Ectodermal cell (in vitro differentiated cells): ENCODE measurements around the gene TBX21.

Source experiments
- H3K27ac ChIP-seq: 2 replicates; pipeline ENCODE4 v1.7.0; 2013; ENCODE audit warnings: mild to moderate bottlenecking, low read depth, low read length; ENCODE audit not compliant: insufficient read depth, poor library complexity, severe bottlenecking
- H3K27me3 ChIP-seq: 2 replicates; pipeline ENCODE4 v1.7.0; 2013; ENCODE audit warnings: mild to moderate bottlenecking, low read length; ENCODE audit not compliant: insufficient read depth, control insufficient read depth, poor library complexity, severe bottlenecking
- H3K36me3 ChIP-seq: one replicate; pipeline ENCODE4 v1.7.0; 2013; ENCODE audit warnings: low read length; ENCODE audit not compliant: control insufficient read depth, insufficient read depth
- H3K4me1 ChIP-seq: one replicate; pipeline ENCODE4 v1.7.0; 2013; ENCODE audit warnings: low read length; ENCODE audit not compliant: control insufficient read depth, insufficient read depth
- H3K4me3 ChIP-seq: 2 replicates; pipeline ENCODE4 v1.7.0; 2013; ENCODE audit warnings: low read depth, low read length, control low read depth; ENCODE audit not compliant: insufficient read depth
- H3K9me3 ChIP-seq: 2 replicates; pipeline ENCODE4 v1.7.0; 2013; ENCODE audit warnings: mild to moderate bottlenecking, low read length, moderate library complexity; ENCODE audit not compliant: control insufficient read depth
- WGBS, 2 experiments: methylation state at CpG; one replicate each; pipeline ENCODE4 v1.1.7; 2013; ENCODE audit warnings: missing lambda C conversion rate in 2 of 2; 5-methylcytosine and 5-hydroxymethylcytosine counted together

TBX21 gene

GRCh38 chr17:47741109-47741792 lies 8.2 kb downstream of the TBX21 start:
- no peaks in the 10 kb centered on the region for H3K36me3 ChIP-seq
- H3K9me3 ChIP-seq, result no peaks in the 10 kb centered on the region
- no peaks in the 10 kb centered on the region for H3K4me1 ChIP-seq
- peaks cover 13% of the 10 kb centered on the region for H3K27me3 ChIP-seq
- 91% methylated on average over 11 of the region's 11 CpGs for WGBS, 2 experiments
- H3K4me3 ChIP-seq, result no peak overlapping the region
- no peak overlapping the region for H3K27ac ChIP-seq

DNA sequence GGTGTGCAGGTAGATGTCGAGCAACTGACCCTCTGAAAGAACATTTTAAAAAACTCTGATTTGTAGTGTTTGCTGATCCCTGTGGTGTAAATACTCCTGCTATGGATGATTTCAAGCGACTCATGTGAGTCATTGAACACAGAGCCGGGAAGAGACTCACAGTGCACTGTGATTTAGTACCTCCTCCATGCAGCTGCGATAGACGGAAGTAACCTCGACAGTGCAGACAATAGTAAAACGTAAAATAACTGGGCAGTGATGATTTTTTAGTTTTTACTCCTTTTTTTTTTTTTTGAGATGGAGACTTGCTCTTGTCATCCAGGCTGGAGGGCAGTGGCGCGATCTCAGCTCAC lies 8.7 kb downstream of the TBX21 start:
- no peak overlapping the region for H3K27ac ChIP-seq
- H3K36me3 ChIP-seq, result no peaks in the 10 kb centered on the region
- H3K27me3 ChIP-seq, result peaks cover 8% of the 10 kb centered on the region
- H3K4me1 ChIP-seq, result no peaks in the 10 kb centered on the region
- no peaks in the 10 kb centered on the region for H3K9me3 ChIP-seq
- 95% methylated on average over 9 of the region's 9 CpGs for WGBS, 2 experiments
- no peak overlapping the region for H3K4me3 ChIP-seq

DNA sequence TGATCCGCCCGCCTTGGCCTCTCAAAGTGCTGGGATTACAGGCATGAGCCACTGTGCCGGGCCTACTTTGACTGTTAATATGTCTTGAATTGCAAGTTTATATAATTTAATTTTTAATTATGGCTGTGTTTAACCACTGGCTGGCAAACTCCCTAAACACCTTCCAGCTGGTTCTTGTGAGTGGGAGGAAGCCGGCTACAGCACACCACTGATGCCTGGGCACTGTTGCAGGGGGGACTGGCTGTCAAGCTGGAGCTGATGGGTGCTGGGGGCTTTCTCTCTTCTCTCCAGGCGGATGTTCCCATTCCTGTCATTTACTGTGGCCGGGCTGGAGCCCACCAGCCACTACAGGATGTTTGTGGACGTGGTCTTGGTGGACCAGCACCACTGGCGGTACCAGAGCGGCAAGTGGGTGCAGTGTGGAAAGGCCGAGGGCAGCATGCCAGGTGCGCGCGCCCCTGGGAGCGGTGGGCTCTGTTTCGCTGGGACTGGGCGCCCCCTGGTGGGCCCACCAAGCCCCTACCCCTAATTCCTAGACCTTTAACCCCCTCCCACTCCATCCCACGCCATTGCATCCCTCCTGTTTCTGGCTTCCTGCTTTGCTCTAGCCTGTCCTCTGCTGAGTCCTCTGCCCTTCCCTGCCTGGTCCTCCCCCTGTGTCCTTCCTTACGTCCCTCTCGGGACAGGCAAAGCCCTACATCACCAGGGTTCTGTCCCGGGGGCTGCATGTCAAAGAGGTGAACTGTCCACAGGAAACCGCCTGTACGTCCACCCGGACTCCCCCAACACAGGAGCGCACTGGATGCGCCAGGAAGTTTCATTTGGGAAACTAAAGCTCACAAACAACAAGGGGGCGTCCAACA lies 9.5 kb downstream of the TBX21 start:
- Histone ChIP-seq H3K27me3 (peaks cover 4% of the 10 kb centered on the region), H3K27ac (no peak overlapping the region)
- 38 to 46% methylated on average over 25 to 26 of the region's 26 CpGs for WGBS, 2 experiments

GRCh38 chr17:47744168-47745036 lies 11.4 kb downstream of the TBX21 start:
- Histone ChIP-seq H3K27me3 (peaks cover 10% of the 10 kb centered on the region), H3K4me3 (no peak overlapping the region), H3K4me1 (no peaks in the 10 kb centered on the region), H3K9me3 (no peaks in the 10 kb centered on the region), H3K36me3 (no peaks in the 10 kb centered on the region), H3K27ac (no peak overlapping the region)
- 86 to 88% methylated on average over 22 of the region's 22 CpGs for WGBS, 2 experiments

More for the DNA sequence above, 9.5 kb downstream of the TBX21 start:
- no peak overlapping the region for H3K4me3 ChIP-seq
- H3K4me1 ChIP-seq, result no peaks in the 10 kb centered on the region
- no peaks in the 10 kb centered on the region for H3K36me3 ChIP-seq
- no peaks in the 10 kb centered on the region for H3K9me3 ChIP-seq

- Histone ChIP-seq H3K4me1 (no peaks in the 10 kb centered on the region), H3K27ac (no peak overlapping the region), H3K27me3 (peaks cover 16% of the 10 kb centered on the region), H3K36me3 (no peaks in the 10 kb centered on the region), H3K9me3 (no peaks in the 10 kb centered on the region), H3K4me3 (no peak overlapping the region)
- WGBS, 2 experiments, result 90 to 91% methylated on average over 10 of the region's 10 CpGs
These were observed 12.0 kb downstream of the TBX21 start for GRCh38 chr17:47745037-47745380.

DNA sequence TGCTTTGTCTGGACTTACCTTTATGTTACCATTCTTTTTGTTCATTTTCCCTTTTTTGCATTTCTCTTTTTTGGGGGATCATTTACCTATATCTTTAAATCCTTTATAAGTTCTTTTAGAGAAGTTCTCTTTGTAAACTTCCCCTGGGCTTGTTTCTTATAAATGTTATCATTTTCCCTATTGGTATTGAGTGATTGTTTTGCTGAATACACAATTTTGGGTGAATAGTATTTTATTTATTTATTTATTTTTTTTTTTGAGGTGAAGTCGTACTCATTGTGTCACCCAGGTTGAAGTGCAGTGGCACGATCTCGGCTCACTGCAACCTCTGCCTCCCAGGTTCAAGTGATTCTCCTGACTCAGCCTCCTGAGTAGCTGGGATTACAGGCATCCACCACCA lies 18.4 kb downstream of the TBX21 start:
- no peak overlapping the region for H3K27ac ChIP-seq
- no peaks in the 10 kb centered on the region for H3K4me1 ChIP-seq
- peaks cover 19% of the 10 kb centered on the region for H3K27me3 ChIP-seq
- H3K4me3 ChIP-seq, result no peak overlapping the region
- no peaks in the 10 kb centered on the region for H3K9me3 ChIP-seq
- 92 to 98% methylated on average over 3 of the region's 3 CpGs for WGBS, 2 experiments
- no peaks in the 10 kb centered on the region for H3K36me3 ChIP-seq

DNA sequence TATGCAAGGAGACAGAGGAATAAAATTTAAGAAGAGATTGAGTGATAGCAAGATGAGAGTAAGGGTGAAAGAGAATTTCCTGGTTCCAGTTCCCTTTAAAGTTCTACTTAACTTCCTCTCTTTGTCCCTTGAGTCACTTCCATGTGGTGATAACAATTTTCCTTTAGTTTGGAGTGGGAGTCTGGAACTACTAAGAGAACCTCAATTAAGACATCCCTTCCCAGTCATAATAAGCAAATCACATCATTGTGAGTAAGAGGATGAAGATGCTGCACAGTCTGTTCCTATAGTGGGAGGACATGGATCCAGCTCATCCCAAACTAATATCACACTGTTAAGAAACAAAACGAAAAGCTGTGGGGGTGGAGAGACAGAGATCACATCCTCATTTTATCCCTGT lies 24.4 kb downstream of the TBX21 start:
- Histone ChIP-seq H3K27me3 (peaks cover 21% of the 10 kb centered on the region), H3K4me3 (no peak overlapping the region), H3K36me3 (no peaks in the 10 kb centered on the region), H3K4me1 (no peaks in the 10 kb centered on the region), H3K27ac (no peak overlapping the region), H3K9me3 (no peaks in the 10 kb centered on the region)
- 44 to 46% methylated on average over 1 of the region's 1 CpG for WGBS, 2 experiments

DNA sequence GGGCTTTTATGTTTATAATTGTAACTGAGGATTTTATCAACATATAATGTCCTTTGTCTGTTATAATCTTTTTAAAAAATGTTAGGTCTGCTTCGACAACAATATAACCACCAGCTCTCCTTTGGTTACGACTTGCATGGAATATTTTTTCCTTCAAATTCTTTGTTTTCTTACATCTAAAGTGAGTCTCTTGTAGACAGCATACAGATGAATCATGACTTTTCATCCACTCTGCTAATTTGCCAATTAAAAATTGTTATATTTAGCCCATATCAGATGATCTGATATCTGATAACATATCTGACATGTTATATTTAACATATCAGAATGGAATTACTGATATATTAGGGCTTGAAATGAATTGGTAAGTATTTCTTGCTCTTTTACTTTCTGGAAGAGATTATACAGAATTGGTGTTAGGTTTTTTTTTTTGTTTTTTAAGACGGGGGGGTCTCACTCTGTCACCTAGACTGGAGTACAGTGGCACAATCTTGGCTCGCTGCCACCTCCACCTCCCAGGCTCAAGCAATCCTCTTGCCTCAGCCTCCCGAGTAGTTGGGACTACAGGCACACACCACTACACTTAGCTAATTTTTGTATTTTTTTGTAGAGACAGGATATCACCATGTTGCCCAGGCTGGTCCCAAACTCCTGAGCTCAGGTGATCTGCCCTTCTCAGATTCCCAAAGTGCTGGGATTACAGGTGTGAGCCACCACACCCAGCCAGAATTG lies 27.5 kb downstream of the TBX21 start:
- Histone ChIP-seq H3K9me3 (no peaks in the 10 kb centered on the region), H3K4me3 (no peak overlapping the region), H3K27ac (no peak overlapping the region), H3K36me3 (no peaks in the 10 kb centered on the region), H3K27me3 (peaks cover 18% of the 10 kb centered on the region), H3K4me1 (no peaks in the 10 kb centered on the region)
- 78 to 79% methylated on average over 4 to 5 of the region's 5 CpGs for WGBS, 2 experiments

- no peaks in the 10 kb centered on the region for H3K4me1 ChIP-seq
- no peaks in the 10 kb centered on the region for H3K9me3 ChIP-seq
- WGBS, 2 experiments, result 83 to 92% methylated on average over 2 of the region's 2 CpGs
- H3K27me3 ChIP-seq, result peaks cover 10% of the 10 kb centered on the region
- H3K36me3 ChIP-seq, result no peaks in the 10 kb centered on the region
- H3K4me3 ChIP-seq, result no peak overlapping the region
- H3K27ac ChIP-seq, result no peak overlapping the region
These were observed 29.7 kb downstream of the TBX21 start for GRCh38 chr17:47762728-47763127.
